ENCODE data around the gene RGS3.
"Not testable (repeated sequence)": the region's sequence is repeated elsewhere in the genome, so short reads cannot be mapped to it uniquely, and the experiment has no call there.

Gene RGS3

GRCh38 chr9:113638490-113638889 lies 175.0 kb downstream of the RGS3 start:
- Histone ChIP-seq H3K4me3 (ENCODE audit: low read length) (no peak overlapping the region), H3K9me2 (replicated peaks; ENCODE audit: insufficient read depth, low read length) (no peaks in the 10 kb centered on the region), H3K9me3 (replicated peaks; ENCODE audit: insufficient read depth, low read length) (no peaks in the 10 kb centered on the region), H3K27ac (ENCODE audit: low read length) (no peak overlapping the region), H3K4me2 (ENCODE audit: low read depth, low read length) (no peak overlapping the region), H4K20me1 (ENCODE audit: insufficient read depth, low read length) (no peaks in the 10 kb centered on the region), H3K27me3 (replicated peaks; ENCODE audit: insufficient read depth, low read length) (no peaks in the 10 kb centered on the region), H3F3A (ENCODE audit: insufficient read depth, low read length) (no peaks in the 10 kb centered on the region), H3K4me1 (ENCODE audit: low read length) (no peaks in the 10 kb centered on the region), H3K9ac (ENCODE audit: low read length) (no peak overlapping the region), H2AFZ (ENCODE audit: low read length) (no peak overlapping the region), H3K79me2 (ENCODE audit: low read length) (no peaks in the 10 kb centered on the region), H3K36me3 (replicated peaks; ENCODE audit: insufficient read depth, low read length) (no peaks in the 10 kb centered on the region)
- TF ChIP-seq EZH2phosphoT487 (IDR thresholded peaks at IDR 0.05; ENCODE audit: low read length): no peak
- no peak for TF ChIP-seq EZH2 (optimal IDR thresholded peaks at IDR 0.05; ENCODE audit: low read depth, low read length)
- TF ChIP-seq, protein P1, sequence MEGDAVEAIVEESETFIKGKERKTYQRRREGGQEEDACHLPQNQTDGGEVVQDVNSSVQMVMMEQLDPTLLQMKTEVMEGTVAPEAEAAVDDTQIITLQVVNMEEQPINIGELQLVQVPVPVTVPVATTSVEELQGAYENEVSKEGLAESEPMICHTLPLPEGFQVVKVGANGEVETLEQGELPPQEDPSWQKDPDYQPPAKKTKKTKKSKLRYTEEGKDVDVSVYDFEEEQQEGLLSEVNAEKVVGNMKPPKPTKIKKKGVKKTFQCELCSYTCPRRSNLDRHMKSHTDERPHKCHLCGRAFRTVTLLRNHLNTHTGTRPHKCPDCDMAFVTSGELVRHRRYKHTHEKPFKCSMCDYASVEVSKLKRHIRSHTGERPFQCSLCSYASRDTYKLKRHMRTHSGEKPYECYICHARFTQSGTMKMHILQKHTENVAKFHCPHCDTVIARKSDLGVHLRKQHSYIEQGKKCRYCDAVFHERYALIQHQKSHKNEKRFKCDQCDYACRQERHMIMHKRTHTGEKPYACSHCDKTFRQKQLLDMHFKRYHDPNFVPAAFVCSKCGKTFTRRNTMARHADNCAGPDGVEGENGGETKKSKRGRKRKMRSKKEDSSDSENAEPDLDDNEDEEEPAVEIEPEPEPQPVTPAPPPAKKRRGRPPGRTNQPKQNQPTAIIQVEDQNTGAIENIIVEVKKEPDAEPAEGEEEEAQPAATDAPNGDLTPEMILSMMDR (IDR thresholded peaks at IDR 0.05; ENCODE audit: low read length): no peak
- no peak for DNase-seq

DNA sequence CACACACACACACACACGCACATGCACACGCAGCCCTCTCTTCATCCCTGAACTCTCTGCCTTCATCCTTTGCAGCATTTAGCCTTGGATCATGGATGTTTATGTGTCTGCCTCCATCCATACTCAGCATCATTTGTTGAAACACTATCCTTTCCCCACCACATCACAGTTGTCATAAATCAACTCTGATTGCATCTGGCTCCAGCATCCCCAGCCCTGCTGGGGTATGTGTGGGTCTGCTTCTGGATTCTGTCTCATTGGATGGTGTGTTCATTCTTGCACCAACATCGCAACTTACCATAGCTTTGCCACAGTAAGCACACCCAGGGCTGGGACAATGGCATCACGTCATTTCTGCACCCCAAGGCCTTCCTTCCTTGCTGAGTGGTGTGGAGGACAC lies 175.4 kb downstream of the RGS3 start:
- no peaks in the 10 kb centered on the region for H3F3A ChIP-seq (ENCODE audit: insufficient read depth, low read length)
- no peak for DNase-seq
- H2AFZ ChIP-seq (ENCODE audit: low read length): no peak overlapping the region
- H3K9ac ChIP-seq (ENCODE audit: low read length): no peak overlapping the region
- H3K4me3 ChIP-seq (ENCODE audit: low read length): no peak overlapping the region
- H3K9me2 ChIP-seq (replicated peaks; ENCODE audit: insufficient read depth, low read length): no peaks in the 10 kb centered on the region
- no peaks in the 10 kb centered on the region for H3K9me3 ChIP-seq (replicated peaks; ENCODE audit: insufficient read depth, low read length)
- no peaks in the 10 kb centered on the region for H3K4me1 ChIP-seq (ENCODE audit: low read length)
- H4K20me1 ChIP-seq (ENCODE audit: insufficient read depth, low read length): no peaks in the 10 kb centered on the region
- H3K27me3 ChIP-seq (replicated peaks; ENCODE audit: insufficient read depth, low read length): no peaks in the 10 kb centered on the region
- TF ChIP-seq, protein P1 (IDR thresholded peaks at IDR 0.05; ENCODE audit: low read length): no peak
- TF ChIP-seq EZH2 (optimal IDR thresholded peaks at IDR 0.05; ENCODE audit: low read depth, low read length) (no peak), EZH2phosphoT487 (IDR thresholded peaks at IDR 0.05; ENCODE audit: low read length) (no peak)
- no peaks in the 10 kb centered on the region for H3K79me2 ChIP-seq (ENCODE audit: low read length)
- no peak overlapping the region for H3K4me2 ChIP-seq (ENCODE audit: low read depth, low read length)
- H3K27ac ChIP-seq (ENCODE audit: low read length): no peak overlapping the region
- no peaks in the 10 kb centered on the region for H3K36me3 ChIP-seq (replicated peaks; ENCODE audit: insufficient read depth, low read length)

DNA sequence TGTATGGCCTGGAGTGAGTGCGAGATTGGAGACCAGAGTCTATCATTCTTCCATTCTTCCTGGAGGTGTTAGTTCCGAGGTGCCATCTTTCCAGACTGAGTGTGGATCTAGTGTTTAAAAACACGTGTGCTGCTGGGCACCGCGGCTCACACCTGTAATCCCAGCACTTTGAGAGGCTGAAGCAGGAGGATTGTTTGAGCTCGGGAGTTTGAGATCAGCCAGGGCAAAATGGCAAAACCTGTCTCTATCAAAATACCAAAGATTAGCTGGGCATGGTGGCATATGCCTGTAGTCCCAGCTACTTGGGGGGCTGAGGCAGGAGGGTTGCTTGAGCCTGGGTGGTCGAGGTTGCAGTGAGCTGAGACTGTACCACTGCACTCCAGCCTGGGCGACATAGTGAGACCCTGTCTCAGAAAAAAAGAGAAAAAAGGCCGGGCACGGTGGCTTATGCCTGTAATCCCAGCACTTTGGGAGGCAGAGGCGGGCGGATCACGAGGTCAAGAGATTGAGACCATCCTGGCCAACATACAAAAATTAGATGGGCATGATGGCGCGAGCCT lies 176.0 kb downstream of the RGS3 start:
- not testable (repeated sequence) for H3K9me2 ChIP-seq (replicated peaks; ENCODE audit: insufficient read depth, low read length); H3F3A ChIP-seq (ENCODE audit: insufficient read depth, low read length); H3K27me3 ChIP-seq (replicated peaks; ENCODE audit: insufficient read depth, low read length); H3K9ac ChIP-seq (ENCODE audit: low read length); H2AFZ ChIP-seq (ENCODE audit: low read length); H3K79me2 ChIP-seq (ENCODE audit: low read length); DNase-seq; H3K9me3 ChIP-seq (replicated peaks; ENCODE audit: insufficient read depth, low read length); H3K4me1 ChIP-seq (ENCODE audit: low read length); H3K4me2 ChIP-seq (ENCODE audit: low read depth, low read length); H4K20me1 ChIP-seq (ENCODE audit: insufficient read depth, low read length); H3K36me3 ChIP-seq (replicated peaks; ENCODE audit: insufficient read depth, low read length); H3K27ac ChIP-seq (ENCODE audit: low read length); H3K4me3 ChIP-seq (ENCODE audit: low read length)

- Histone ChIP-seq H3K4me3 (ENCODE audit: low read length) (no peak overlapping the region), H2AFZ (ENCODE audit: low read length) (no peak overlapping the region), H3F3A (ENCODE audit: insufficient read depth, low read length) (no peaks in the 10 kb centered on the region), H4K20me1 (ENCODE audit: insufficient read depth, low read length) (no peaks in the 10 kb centered on the region), H3K27ac (ENCODE audit: low read length) (no peak overlapping the region), H3K36me3 (replicated peaks; ENCODE audit: insufficient read depth, low read length) (no peaks in the 10 kb centered on the region), H3K79me2 (ENCODE audit: low read length) (no peaks in the 10 kb centered on the region), H3K4me1 (ENCODE audit: low read length) (no peaks in the 10 kb centered on the region), H3K9me2 (replicated peaks; ENCODE audit: insufficient read depth, low read length) (no peaks in the 10 kb centered on the region), H3K9me3 (replicated peaks; ENCODE audit: insufficient read depth, low read length) (no peaks in the 10 kb centered on the region), H3K4me2 (ENCODE audit: low read depth, low read length) (no peak overlapping the region), H3K27me3 (replicated peaks; ENCODE audit: insufficient read depth, low read length) (no peaks in the 10 kb centered on the region), H3K9ac (ENCODE audit: low read length) (no peak overlapping the region)
- TF ChIP-seq EZH2phosphoT487 (IDR thresholded peaks at IDR 0.05; ENCODE audit: low read length) (no peak), EZH2 (optimal IDR thresholded peaks at IDR 0.05; ENCODE audit: low read depth, low read length) (no peak)
- TF ChIP-seq, protein P1 (IDR thresholded peaks at IDR 0.05; ENCODE audit: low read length): no peak
- no peak for DNase-seq
Observed at GRCh38 chr9:113640418-113640817, 176.9 kb downstream of the RGS3 start.

All from MM.1S (cell line).